Activated CD4-positive, alpha-beta T cell treated with anti-CD3 and anti-CD28 coated beads for 48 hours (primary cell): ENCODE data around the gene MAP3K19.

Experiments
- DNase-seq: peaks from one replicate; pipeline ENCODE4 v3.0.0-alpha.2; 2020

The MAP3K19 gene

DNA sequence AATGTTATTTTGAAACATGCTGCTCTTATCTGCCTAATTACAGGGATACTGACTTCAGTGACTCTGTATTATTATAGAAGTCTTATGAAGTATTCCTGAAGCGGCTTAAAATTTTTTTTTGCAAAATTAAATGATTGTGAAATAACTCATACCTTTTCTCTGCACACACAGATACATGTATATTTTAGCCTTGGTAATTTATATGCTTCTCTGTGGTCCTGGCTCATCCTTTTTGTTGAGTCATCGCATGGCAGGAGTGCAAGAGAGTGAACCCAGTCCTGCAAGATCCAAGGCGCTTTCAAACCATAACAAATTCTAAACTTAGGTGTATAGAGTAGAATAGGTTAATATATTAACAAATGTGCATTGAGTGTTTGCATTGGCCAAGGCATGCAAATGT lies 120.1 kb downstream of the MAP3K19 start:
- no peak for DNase-seq

DNA sequence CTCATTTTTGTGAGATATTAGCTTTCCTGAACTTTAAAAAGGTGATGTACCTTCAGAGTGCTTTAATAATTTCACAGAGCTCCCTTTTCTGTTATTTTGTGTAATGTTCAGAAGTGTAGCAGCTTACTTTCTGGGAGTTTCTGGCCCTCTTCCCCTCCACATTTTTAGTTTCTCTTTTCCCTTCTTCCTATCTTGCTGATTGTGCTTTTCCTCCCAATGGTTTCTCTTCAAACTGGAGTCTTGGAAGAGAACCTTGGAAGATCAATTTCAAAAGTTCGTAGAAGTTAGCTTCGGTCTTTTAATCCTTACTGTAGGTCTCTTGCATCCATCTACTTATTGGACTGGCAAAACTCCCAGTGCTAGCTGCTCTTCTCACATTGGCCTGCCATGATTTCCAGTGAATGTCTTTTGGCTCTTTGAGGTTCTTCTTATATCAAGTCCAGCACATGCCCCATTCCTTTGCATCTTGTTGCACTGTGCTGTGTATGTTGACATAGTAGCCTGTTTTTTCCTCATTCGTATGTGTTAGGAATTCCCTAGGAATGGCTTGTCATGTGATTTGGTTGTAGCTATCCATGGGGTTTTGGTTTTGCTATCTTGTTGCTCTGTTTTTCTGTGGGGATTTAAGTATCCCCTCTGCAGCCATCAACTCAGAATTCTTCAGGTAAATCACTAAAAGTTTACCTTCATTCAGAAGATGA lies 120.9 kb downstream of the MAP3K19 start:
- DNase-seq: no peak

GRCh38 chr2:134924912-134925311 lies 122.3 kb downstream of the MAP3K19 start:
- no peak for DNase-seq

DNA sequence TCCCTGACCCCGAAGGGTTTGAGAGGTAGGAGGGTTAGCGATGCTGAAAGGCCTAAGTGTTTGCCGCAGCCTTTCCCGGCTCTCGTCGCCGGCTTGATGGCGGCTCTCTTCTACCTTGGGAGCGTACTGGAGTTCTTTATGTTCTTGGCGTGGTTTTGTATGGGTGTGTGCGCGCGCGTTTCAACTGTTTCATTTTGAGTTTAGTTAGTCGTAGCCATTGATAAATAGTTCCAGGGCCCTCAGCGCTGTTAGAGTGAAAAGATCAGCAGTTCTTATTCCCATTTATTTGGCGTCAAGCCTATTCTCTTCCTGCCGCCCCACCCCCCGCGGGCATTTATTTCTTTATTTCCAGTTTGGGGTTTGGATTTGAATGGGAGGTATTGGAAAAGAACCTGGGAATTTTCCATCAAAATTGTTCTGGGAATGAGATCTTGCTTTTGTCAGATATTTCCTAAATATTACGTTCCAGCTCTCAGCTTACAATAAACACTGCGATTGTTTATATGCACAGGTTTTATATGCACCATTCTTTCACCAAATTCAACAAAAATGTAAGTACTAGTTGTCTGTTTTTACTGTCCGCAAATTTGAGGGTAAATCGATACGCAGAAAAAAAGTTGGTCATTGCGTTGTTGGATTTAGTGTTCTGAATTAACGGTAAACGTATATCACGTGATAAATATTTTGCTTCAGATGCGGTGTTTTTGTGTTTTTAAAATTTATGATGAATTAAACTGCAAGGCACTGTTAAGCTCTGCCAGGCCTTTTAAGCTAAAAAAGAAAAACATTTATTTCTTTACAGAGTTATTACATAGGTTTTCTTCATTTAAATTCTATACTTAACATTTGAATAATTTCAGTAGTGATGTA lies 127.7 kb downstream of the MAP3K19 start:
- DNase-seq: peak; percentile 74

- peak; percentile 100 for DNase-seq
These were observed 128.5 kb downstream of the MAP3K19 start, which contains the start of gene CCNT2 for GRCh38 chr2:134918526-134919340. Gene CCNT2, plus strand, starts transcription at chr2:134918822. Its CDS starts 33 bp downstream, at chr2:134918855.

GRCh38 chr2:134917888-134918525 lies 129.2 kb downstream of the MAP3K19 start:
- DNase-seq: peak; percentile 93

DNA sequence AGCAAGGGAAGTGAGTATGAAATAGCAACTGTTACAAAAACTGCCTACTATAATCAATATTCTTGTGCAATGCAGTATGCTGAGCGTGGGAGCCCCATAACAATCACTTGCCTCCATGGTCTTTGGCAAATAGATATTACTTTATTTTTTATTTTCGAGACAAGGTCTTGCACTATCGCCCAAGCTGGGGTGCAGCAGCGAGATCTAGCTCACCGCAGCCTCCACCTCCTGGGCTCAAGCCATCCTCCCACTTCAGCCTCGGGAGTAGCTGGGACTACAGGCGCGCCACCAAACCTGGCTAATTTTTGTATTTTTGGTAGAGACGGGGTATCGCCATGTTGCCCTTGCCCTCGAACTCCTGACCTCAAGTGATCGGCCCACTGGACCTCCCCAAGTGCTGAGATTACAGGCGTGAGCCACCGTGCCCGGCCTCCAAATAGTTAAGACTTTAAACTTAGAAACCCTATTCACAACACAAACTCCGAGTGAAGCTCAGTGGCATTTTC lies 129.8 kb downstream of the MAP3K19 start:
- DNase-seq: peak; percentile 24
